ENCODE measurements around the gene CNTNAP2. TPM values are rescaled to one million over a fixed set of nuclear protein-coding genes. Genes with fewer than 3 reads are reported as not detected.

The CNTNAP2 gene
- total RNA-seq, 1 experiment from 2014 or later = 64.5 TPM

DNA sequence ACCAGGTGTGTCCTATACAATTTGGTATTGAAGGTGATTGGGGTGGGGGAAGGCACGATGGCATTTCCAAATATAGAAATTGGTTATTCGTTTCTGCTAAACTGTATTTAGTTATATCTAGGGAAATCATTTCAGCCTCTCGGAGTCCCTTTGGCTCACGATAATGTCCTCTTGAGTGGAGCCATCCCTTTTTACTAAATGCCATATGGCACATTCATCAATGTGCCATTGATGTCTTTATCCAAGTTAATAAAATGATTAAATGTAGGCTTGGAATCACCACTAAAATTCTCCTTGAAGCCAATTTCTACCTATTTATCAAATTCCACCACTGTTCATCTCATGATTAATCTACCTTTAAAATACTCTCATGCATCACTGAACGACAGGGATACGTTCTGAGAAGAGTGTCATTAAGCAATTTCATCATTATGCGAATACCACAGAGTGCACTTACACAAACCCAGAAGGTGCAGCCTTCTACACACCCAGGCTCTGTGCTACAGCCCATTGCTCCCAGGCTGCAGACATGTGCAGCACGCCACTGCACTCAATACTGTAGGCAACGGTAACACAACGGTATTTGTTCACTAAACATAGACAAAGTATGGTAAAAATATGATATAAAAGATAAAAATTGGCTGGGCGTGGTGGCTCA lies 2254.8 kb downstream of the CNTNAP2 start:
- Histone ChIP-seq H3K56ac (ENCODE audit: insufficient read length, low read depth, low read length) (no peak overlapping the region), H4K8ac (replicated peaks; ENCODE audit: insufficient read length, low read depth, low read length) (no peak overlapping the region), H3T11ph (ENCODE audit: low read length) (no peak overlapping the region), H3K23ac (ENCODE audit: insufficient read length, low read depth, low read length) (no peak overlapping the region), H3K9me3 (ENCODE audit: control insufficient read depth, low read depth, low read length) (no peaks in the 10 kb centered on the region), H3K4ac (ENCODE audit: low read depth, low read length) (no peak overlapping the region), H3K79me1 (ENCODE audit: insufficient read depth, low read depth, low read length, poor library complexity, severe bottlenecking) (no peaks in the 10 kb centered on the region), H4K91ac (ENCODE audit: insufficient read length, low read depth, low read length) (no peak overlapping the region), H3K18ac (ENCODE audit: insufficient read length, low read depth, low read length) (no peak overlapping the region), H3K9ac (ENCODE audit: extremely low read depth, insufficient read length, low read length) (no peak overlapping the region), H2BK5ac (ENCODE audit: insufficient read length, low read length) (no peak overlapping the region), H2AK5ac (ENCODE audit: insufficient read length, low read length) (no peak overlapping the region), H2BK15ac (ENCODE audit: low read depth, low read length) (no peak overlapping the region), H3K14ac (ENCODE audit: insufficient read depth, low read length) (no peak overlapping the region), H3K79me2 (ENCODE audit: insufficient read depth, low read length) (no peaks in the 10 kb centered on the region), H2BK12ac (ENCODE audit: insufficient read length, low read depth, low read length) (no peak overlapping the region), H3K23me2 (ENCODE audit: insufficient read length, low read depth, low read length, poor library complexity, severe bottlenecking) (no peaks in the 10 kb centered on the region), H3K27me3 (ENCODE audit: insufficient read depth, low read length) (no peaks in the 10 kb centered on the region), H2BK120ac (ENCODE audit: low read depth, low read length, poor library complexity, severe bottlenecking) (no peak overlapping the region), H3K4me2 (ENCODE audit: insufficient read depth, insufficient read length, low read length) (no peak overlapping the region), H2BK20ac (ENCODE audit: low read depth, low read length, poor library complexity, severe bottlenecking) (no peak overlapping the region), H3K4me1 (ENCODE audit: insufficient read depth, low read length) (no peaks in the 10 kb centered on the region), H4K20me1 (ENCODE audit: control insufficient read depth, insufficient read depth, insufficient read length) (no peaks in the 10 kb centered on the region), H4K5ac (ENCODE audit: insufficient read length, low read depth, low read length) (no peak overlapping the region), H2AFZ (ENCODE audit: low read length) (no peak overlapping the region), H3K27ac (ENCODE audit: insufficient read length, low read depth, low read length) (no peak overlapping the region)
- no peak overlapping the region for H3K27ac Mint-ChIP-seq
- no peak for TF ChIP-seq CTCF (conservative IDR thresholded peaks at IDR 0.05)
- no CpG with 5 or more reads among the region's 11 CpGs for WGBS (ENCODE audit: extremely low coverage, insufficient read length, low lambda C conversion rate)
- peaks cover 23 to 24% of the 10 kb centered on the region in 2 experiments for H3K4me1 Mint-ChIP-seq
- no peak for DNase-seq
- peaks cover 13 to 17% of the 10 kb centered on the region in 2 experiments for H3K9me3 Mint-ChIP-seq
- no peak overlapping the region for H3K4me3 Mint-ChIP-seq
- peaks cover 30 to 49% (median 34%) of the 10 kb centered on the region in 3 experiments for H3K36me3 Mint-ChIP-seq (ENCODE audit: insufficient read depth in 1 of 3, low read depth in 3 of 3)
- H3K27me3 Mint-ChIP-seq (ENCODE audit: low read depth) = no peaks in the 10 kb centered on the region
